Activated CD4-positive, alpha-beta T cell treated with anti-CD3 and anti-CD28 coated beads, Interleukin-10, Interleukin-2, amounts not matched to agents 100 ng/mL and 50 ng/mL, durations not matched to agents 16 hours and 8 hours (primary cell): ENCODE data around the gene SCNN1A.

Experiments used
- DNase-seq: peaks from one replicate; pipeline ENCODE4 v3.0.0-alpha.2; 2020

SCNN1A gene

GRCh38 chr12:6330999-6331714 lies 44.2 kb downstream of the SCNN1A start:
- no peak for DNase-seq

GRCh38 chr12:6330192-6330591 lies 45.2 kb downstream of the SCNN1A start:
- DNase-seq, result no peak

- no peak for DNase-seq
Measured at GRCh38 chr12:6329703-6330064, 45.7 kb downstream of the SCNN1A start.

GRCh38 chr12:6328945-6329702 lies 46.2 kb downstream of the SCNN1A start:
- no peak for DNase-seq

- DNase-seq, result no peak
Measured at GRCh38 chr12:6328045-6328779, 47.2 kb downstream of the SCNN1A start.

- DNase-seq, result no peak
Measured at GRCh38 chr12:6327229-6328041, 47.9 kb downstream of the SCNN1A start.

GRCh38 chr12:6326316-6327228 lies 48.8 kb downstream of the SCNN1A start:
- peak; percentile 31 for DNase-seq

- no peak for DNase-seq
Measured at GRCh38 chr12:6324936-6325750, 50.2 kb downstream of the SCNN1A start.

GRCh38 chr12:6323995-6324711 lies 51.2 kb downstream of the SCNN1A start:
- no peak for DNase-seq

GRCh38 chr12:6323340-6323994 lies 51.9 kb downstream of the SCNN1A start:
- peak; percentile 71 for DNase-seq

GRCh38 chr12:6322969-6323339 lies 52.4 kb downstream of the SCNN1A start:
- DNase-seq, result no peak

- DNase-seq, result no peak
Measured at GRCh38 chr12:6322352-6322751, 53.0 kb downstream of the SCNN1A start.

- no peak for DNase-seq
Measured at GRCh38 chr12:6321905-6322304, 53.5 kb downstream of the SCNN1A start.

GRCh38 chr12:6319446-6319845 lies 55.9 kb downstream of the SCNN1A start:
- DNase-seq, result no peak

- no peak for DNase-seq
Measured at GRCh38 chr12:6318440-6318879, 56.9 kb downstream of the SCNN1A start.

GRCh38 chr12:6317693-6318439 lies 57.5 kb downstream of the SCNN1A start:
- DNase-seq, result no peak

GRCh38 chr12:6316921-6317692 lies 58.3 kb downstream of the SCNN1A start:
- DNase-seq, result no peak
